Neuronal stem cell (in vitro differentiated cells): ENCODE data around the gene RAB11B.

Source experiments
- DNase-seq: peaks from one replicate; pipeline ENCODE4 v3.0.0-alpha.2; 2013; ENCODE audit warnings: low spot score
- H2AFZ ChIP-seq: one replicate; pipeline ENCODE4 v1.6.1; 2013; ENCODE audit warnings: mild to moderate bottlenecking, low read length, inconsistent platforms
- H2AK5ac ChIP-seq: 2 replicates; pipeline ENCODE4 v1.6.1; 2013; ENCODE audit warnings: low read depth, mild to moderate bottlenecking, inconsistent platforms, low read length, moderate library complexity, mixed read lengths
- H2BK120ac ChIP-seq: 2 replicates; pipeline ENCODE4 v1.6.1; 2013; ENCODE audit warnings: low read depth, mild to moderate bottlenecking, inconsistent platforms, low read length, moderate library complexity, mixed read lengths
- H2BK12ac ChIP-seq: one replicate; pipeline ENCODE4 v1.6.1; 2013; ENCODE audit warnings: low read length, inconsistent platforms
- H2BK15ac ChIP-seq: 2 replicates; pipeline ENCODE4 v1.6.1; 2013; ENCODE audit warnings: mild to moderate bottlenecking, low read length, inconsistent platforms, mixed read lengths
- H2BK5ac ChIP-seq: one replicate; pipeline ENCODE4 v1.6.1; 2013; ENCODE audit warnings: inconsistent platforms, mild to moderate bottlenecking, low read length, moderate library complexity
- H3K14ac ChIP-seq: one replicate; pipeline ENCODE4 v1.6.1; 2013; ENCODE audit warnings: low read length, inconsistent platforms
- H3K18ac ChIP-seq: 2 replicates; pipeline ENCODE4 v1.6.1; 2013; ENCODE audit warnings: low read length, inconsistent platforms
- H3K23ac ChIP-seq: 2 replicates; pipeline ENCODE4 v1.6.1; 2013; ENCODE audit warnings: low read depth, mild to moderate bottlenecking, mixed read lengths, low read length, inconsistent platforms; ENCODE audit not compliant: poor library complexity
- H3K27ac ChIP-seq: replicated peaks from 3 replicates; pipeline ENCODE4 v1.5.1; 2013; ENCODE audit warnings: low read length, inconsistent platforms
- H3K27me3 ChIP-seq, 3 experiments: 2 replicates each; pipeline ENCODE4 v1.6.1; 2013; ENCODE audit warnings: low read length in 3 of 3, mild to moderate bottlenecking in 2 of 3, inconsistent platforms in 1 of 3, low read depth in 1 of 3, mixed read lengths in 1 of 3, moderate library complexity in 1 of 3; ENCODE audit not compliant: control insufficient read depth in 3 of 3, insufficient read depth in 3 of 3
- H3K36me3 ChIP-seq, 2 donors: replicated peaks in 1 of 2; 2 replicates each; pipeline ENCODE4 v1.6.1; 2013; ENCODE audit warnings: low read length in 2 of 2; ENCODE audit not compliant: control insufficient read depth in 2 of 2, insufficient read depth in 2 of 2
- H3K4ac ChIP-seq: 2 replicates; pipeline ENCODE4 v1.6.1; 2013; ENCODE audit warnings: inconsistent platforms, mild to moderate bottlenecking, low read length, moderate library complexity
- H3K4me1 ChIP-seq, 2 donors: 1 replicate in 1 of 2; 2 replicates in 1 of 2; pipeline ENCODE4 v1.6.1; 2013; ENCODE audit warnings: low read length in 2 of 2, low read depth in 1 of 2; ENCODE audit not compliant: control insufficient read depth in 2 of 2, insufficient read depth in 1 of 2
- H3K4me2 ChIP-seq: one replicate; pipeline ENCODE4 v1.6.1; 2013; ENCODE audit warnings: mild to moderate bottlenecking, low read length, inconsistent platforms; ENCODE audit not compliant: insufficient read depth, poor library complexity, severe bottlenecking
- H3K4me3 ChIP-seq, 2 donors: 2 replicates each; pipeline ENCODE4 v1.5.1; 2013; ENCODE audit warnings: low read length in 2 of 2, mild to moderate bottlenecking in 2 of 2, inconsistent platforms in 1 of 2, moderate library complexity in 1 of 2
- H3K79me1 ChIP-seq: one replicate; pipeline ENCODE4 v1.6.1; 2013; ENCODE audit warnings: low read depth, mild to moderate bottlenecking, inconsistent platforms, low read length, moderate library complexity
- H3K9ac ChIP-seq: one replicate; pipeline ENCODE4 v1.6.1; 2013; ENCODE audit warnings: mild to moderate bottlenecking, low read depth, low read length, inconsistent platforms; ENCODE audit not compliant: poor library complexity
- H3K9me3 ChIP-seq, 2 donors: replicated peaks in 1 of 2; 2 replicates each; pipeline versions ENCODE3 to v1.6.1; 2013; ENCODE audit warnings: low read length in 2 of 2, mild to moderate bottlenecking in 2 of 2, inconsistent platforms in 1 of 2, low read depth in 1 of 2, mixed read lengths in 1 of 2, moderate library complexity in 1 of 2; ENCODE audit not compliant: control insufficient read depth in 2 of 2, insufficient read depth in 1 of 2
- H4K8ac ChIP-seq: one replicate; pipeline ENCODE4 v1.6.1; 2013; ENCODE audit warnings: low read depth, mild to moderate bottlenecking, inconsistent platforms, low read length, moderate library complexity
- H4K91ac ChIP-seq: one replicate; pipeline ENCODE4 v1.6.1; 2013; ENCODE audit warnings: low read length, low read depth, mild to moderate bottlenecking, inconsistent platforms; ENCODE audit not compliant: poor library complexity
- WGBS, 2 donors: extraction: QIAGEN DNeasy Blood & Tissue Kit; methylation state at CpG; one replicate each; pipeline ENCODE4 v1.1.7; 2013; ENCODE audit warnings: missing lambda C conversion rate in 2 of 2, mixed read lengths in 1 of 2; ENCODE audit not compliant: insufficient read length in 2 of 2, insufficient replicate concordance in 1 of 2; ENCODE audit errors: extremely low coverage in 2 of 2; 5-methylcytosine and 5-hydroxymethylcytosine counted together

RAB11B gene

GRCh38 chr19:8412783-8413628, 22.8 kb downstream of the RAB11B start, which contains the start of gene MARCHF2:
MARCHF2 (plus strand) TSS chr19:8413305; CDS start chr19:8421841, 8,536 bp downstream.
- no peak within 1 kb of the TSS for H3K4ac ChIP-seq
- no peaks in the 10 kb centered on the region for H3K36me3 ChIP-seq
- H2AFZ ChIP-seq, result peak within 1 kb of the TSS; percentile 95
- no peak within 1 kb of the TSS for H2BK12ac ChIP-seq
- no peak within 1 kb of the TSS for H3K27ac ChIP-seq
- H2BK120ac ChIP-seq, result no peak within 1 kb of the TSS
- H2BK5ac ChIP-seq, result no peak within 1 kb of the TSS
- peak within 1 kb of the TSS; percentile 61 to 86 for H3K4me3 ChIP-seq
- H3K9ac ChIP-seq, result peak within 1 kb of the TSS; percentile 61
- peak within 1 kb of the TSS; percentile 54 for H3K4me2 ChIP-seq
- no peak within 1 kb of the TSS for H2BK15ac ChIP-seq
- no peaks in the 10 kb centered on the region for H3K27me3 ChIP-seq
- H3K4me1 ChIP-seq, result peaks cover 0 to under 1% of the 10 kb centered on the region in 2 donors
- H4K8ac ChIP-seq, result no peak within 1 kb of the TSS
- no peak within 1 kb of the TSS for H3K23ac ChIP-seq
- no peak within 1 kb of the TSS for H3K14ac ChIP-seq
- no peaks in the 10 kb centered on the region for H3K9me3 ChIP-seq
- peak; percentile 96 for DNase-seq
- no peaks in the 10 kb centered on the region for H3K79me1 ChIP-seq
- no CpG with 5 or more reads among the region's 89 CpGs for WGBS, 2 donors
- H2AK5ac ChIP-seq, result no peak within 1 kb of the TSS
- H4K91ac ChIP-seq, result no peak within 1 kb of the TSS
- H3K18ac ChIP-seq, result peak within 1 kb of the TSS; percentile 67

GRCh38 chr19:8413629-8413995, 23.5 kb downstream of the RAB11B start:
- H3K79me1 ChIP-seq, result no peaks in the 10 kb centered on the region
- H2AFZ ChIP-seq, result peak overlapping the region; percentile 95
- no peak overlapping the region for H2BK15ac ChIP-seq
- H3K9me3 ChIP-seq, result no peaks in the 10 kb centered on the region
- H4K8ac ChIP-seq, result no peak overlapping the region
- H3K27me3 ChIP-seq, result peaks cover 0 to 1% (median 0%) of the 10 kb centered on the region in 3 experiments
- peak overlapping the region; percentile 67 for H3K18ac ChIP-seq
- H3K36me3 ChIP-seq, result no peaks in the 10 kb centered on the region
- no peak overlapping the region for H3K23ac ChIP-seq
- H3K4me2 ChIP-seq, result peak overlapping the region; percentile 54
- no CpG with 5 or more reads among the region's 3 CpGs for WGBS, 2 donors
- peak overlapping the region; percentile 61 to 86 for H3K4me3 ChIP-seq
- no peak overlapping the region for H2BK12ac ChIP-seq
- H3K4ac ChIP-seq, result no peak overlapping the region
- DNase-seq, result no peak
- H3K4me1 ChIP-seq, result peaks cover 0 to 2% of the 10 kb centered on the region in 2 donors
- H3K27ac ChIP-seq, result no peak overlapping the region
- no peak overlapping the region for H2BK120ac ChIP-seq
- H3K14ac ChIP-seq, result no peak overlapping the region
- H2AK5ac ChIP-seq, result no peak overlapping the region
- H4K91ac ChIP-seq, result no peak overlapping the region
- no peak overlapping the region for H2BK5ac ChIP-seq
- peak overlapping the region; percentile 61 for H3K9ac ChIP-seq

GRCh38 chr19:8416796-8417195, 26.6 kb downstream of the RAB11B start:
- Histone ChIP-seq H4K8ac (no peak overlapping the region), H3K23ac (no peak overlapping the region), H2BK15ac (no peak overlapping the region), H3K27me3 (peaks cover 0 to 2% (median 0%) of the 10 kb centered on the region in 3 experiments), H3K9ac (no peak overlapping the region), H2AFZ (no peak overlapping the region), H2BK5ac (no peak overlapping the region), H2AK5ac (no peak overlapping the region), H3K18ac (no peak overlapping the region), H3K27ac (no peak overlapping the region), H4K91ac (no peak overlapping the region), H2BK120ac (no peak overlapping the region), H2BK12ac (no peak overlapping the region), H3K79me1 (no peaks in the 10 kb centered on the region), H3K9me3 (no peaks in the 10 kb centered on the region), H3K4me1 (peaks cover 0 to 2% of the 10 kb centered on the region in 2 donors), H3K14ac (no peak overlapping the region), H3K4me3 (no peak overlapping the region), H3K36me3 (no peaks in the 10 kb centered on the region), H3K4ac (no peak overlapping the region), H3K4me2 (no peak overlapping the region)
- WGBS, 2 donors, result no CpG with 5 or more reads among the region's 4 CpGs
- no peak for DNase-seq
